HepG2 (cell line): ENCODE results near the gene FIGLA. TPM values are rescaled to one million over a fixed set of nuclear protein-coding genes. Genes with fewer than 3 reads are reported as not detected.

Source experiments
- ARNT ChIP-seq: fragments of 450-650 bp; IDR thresholded peaks from 2 replicates; pipeline ENCODE4 v1.6.1; 2017
- E2F1 ChIP-seq: sonication (generic); formaldehyde crosslinking; IDR thresholded peaks from 2 replicates; pipeline ENCODE4 v1.5.0; 2020; ENCODE audit warnings: missing genetic modification reagents
- ERF ChIP-seq: IDR thresholded peaks from 2 replicates; pipeline ENCODE4 v1.6.1; 2018; ENCODE audit warnings: missing biosample characterization, missing genetic modification reagents
- FOSL2 ChIP-seq: sonication (generic); formaldehyde crosslinking; IDR thresholded peaks from 2 replicates; pipeline ENCODE4 v1.4.0; 2020; ENCODE audit warnings: missing genetic modification reagents
- FOXK1 ChIP-seq: sonication (generic); formaldehyde crosslinking; IDR thresholded peaks from 2 replicates; pipeline ENCODE4 v1.4.0; 2020; ENCODE audit warnings: low read depth, missing genetic modification reagents, borderline replicate concordance
- HES4 ChIP-seq: sonication (generic); formaldehyde crosslinking; IDR thresholded peaks from 2 replicates; pipeline ENCODE4 v1.9.0; 2021; ENCODE audit warnings: mild to moderate bottlenecking, missing genetic modification reagents, borderline replicate concordance
- HMGA1 ChIP-seq: sonication (generic); formaldehyde crosslinking; conservative IDR thresholded peaks from 2 replicates; pipeline ENCODE4 v1.4.0; 2020; ENCODE audit warnings: missing genetic modification reagents
- HNF1B ChIP-seq: sonication (generic); formaldehyde crosslinking; IDR thresholded peaks from 2 replicates; pipeline ENCODE4 v1.5.1; 2020; ENCODE audit warnings: mild to moderate bottlenecking, moderate library complexity, missing genetic modification reagents
- ISX ChIP-seq: sonication (generic); formaldehyde crosslinking; conservative IDR thresholded peaks from 2 replicates; pipeline ENCODE4 v1.5.0; 2020; ENCODE audit warnings: missing genetic modification reagents
- MBD4 ChIP-seq: IDR thresholded peaks from 2 replicates; pipeline ENCODE4 v1.6.1; 2012; ENCODE audit warnings: low read length, inconsistent platforms, borderline replicate concordance
- NR2F1 ChIP-seq, 2 experiments: fragments of 450-650 bp in 1 of 2; formaldehyde crosslinking in 1 of 2; IDR thresholded peaks; 2 replicates each; pipeline versions ENCODE4 v1.5.0 to v1.6.1; 2016 to 2020; ENCODE audit warnings: mild to moderate bottlenecking in 1 of 2, missing compliant biosample characterization in 1 of 2, missing genetic modification reagents in 1 of 2, moderate library complexity in 1 of 2
- PRDM10 ChIP-seq: sonication (generic); formaldehyde crosslinking; IDR thresholded peaks from 2 replicates; pipeline ENCODE4 v1.4.0; 2020; ENCODE audit warnings: low read depth, missing genetic modification reagents
- RBM22 ChIP-seq: fragments of 200-400 bp; formaldehyde crosslinking; optimal IDR thresholded peaks from 2 replicates; pipeline ENCODE3; 2017; ENCODE audit warnings: mild to moderate bottlenecking, low read length, moderate library complexity
- TARDBP ChIP-seq: sonication (generic); formaldehyde crosslinking; IDR thresholded peaks from 2 replicates; pipeline ENCODE4 v1.8.0; 2022; ENCODE audit warnings: mild to moderate bottlenecking, missing genetic modification reagents
- TEAD3 ChIP-seq: optimal IDR thresholded peaks from 2 replicates; pipeline ENCODE3; 2016; ENCODE audit warnings: borderline replicate concordance
- ZBTB42 ChIP-seq: sonication (generic); formaldehyde crosslinking; IDR thresholded peaks from 2 replicates; pipeline ENCODE4 v1.5.0; 2020; ENCODE audit warnings: mild to moderate bottlenecking, missing genetic modification reagents
- ZNF205 ChIP-seq: IDR thresholded peaks from 2 replicates; pipeline ENCODE4 v1.6.1; 2018; ENCODE audit warnings: missing biosample characterization, missing genetic modification reagents
- ZNF431 ChIP-seq: sonication (generic); formaldehyde crosslinking; IDR thresholded peaks from 2 replicates; pipeline ENCODE4 v1.9.0; 2022; ENCODE audit warnings: missing genetic modification reagents, low read depth, mild to moderate bottlenecking, borderline replicate concordance
- ZNF691 ChIP-seq: sonication (generic); formaldehyde crosslinking; IDR thresholded peaks from 2 replicates; pipeline ENCODE4 v1.4.0; 2020; ENCODE audit warnings: missing genetic modification reagents, low read depth, mild to moderate bottlenecking, borderline replicate concordance
- ZSCAN20 ChIP-seq: sonication (generic); formaldehyde crosslinking; IDR thresholded peaks from 2 replicates; pipeline ENCODE4 v1.4.0; 2020; ENCODE audit warnings: missing genetic modification reagents, mild to moderate bottlenecking, borderline replicate concordance
- ZZZ3 ChIP-seq: sonication (generic); formaldehyde crosslinking; IDR thresholded peaks from 2 replicates; pipeline ENCODE4 v1.4.0; 2020; ENCODE audit warnings: missing genetic modification reagents, mild to moderate bottlenecking, borderline replicate concordance
- polyA plus RNA-seq, 8 experiments: library from polyadenylated mRNA; depleted of rRNA in 3 of 8; stranded (reverse) in 7 of 8; unstranded in 1 of 8; fragments of >200 nt; fragmentation: Illumina TruSeq in 4 of 8; extraction: Trizol in 4 of 8; gene quantifications; 2 replicates each; pipeline versions ENCODE4 v1.2.1 to v1.2.3, GENCODE V29; 2011 to 2016; ENCODE audit warnings: low read depth in 4 of 8, missing spikeins in 1 of 8, mixed read lengths in 1 of 8; ENCODE audit not compliant: insufficient read depth in 1 of 8
- total RNA-seq, 5 experiments: library from RNA; depleted of rRNA; stranded (reverse); fragments of >200 nt; fragmentation: Illumina TruSeq; extraction: Trizol; gene quantifications; 2 replicates each; pipeline ENCODE4 v1.2.3, GENCODE V29; 2016; ENCODE audit warnings: low read depth in 1 of 5

The FIGLA gene
- total and polyA plus RNA-seq, 2 of the 13 experiments (the other 11 are each of a cell fraction or from before 2014, with no cell fraction given), result not detected

- TF ChIP-seq HNF1B (peak; percentile 90), ZNF205 (peak; percentile 79; the same call in 1 of the 2 replicates), PRDM10 (peak; percentile 83), TARDBP (CRISPR knock-in tag) (peak; percentile 95), E2F1 (CRISPR knock-in tag) (no peak), ZBTB42 (CRISPR knock-in tag) (no peak), HES4 (CRISPR knock-in tag) (no peak), FOSL2 (CRISPR knock-in tag) (peak; percentile 63; the same call in 1 of the 2 replicates), ERF (CRISPR knock-in tag) (peak; percentile 74), ZSCAN20 (CRISPR knock-in tag) (no peak), ISX (CRISPR knock-in tag) (0 out of 2 replicates have a peak, but pooled peaks have one; percentile 39), MBD4 (peak; percentile 59; the same call in 1 of the 2 replicates), HMGA1 (no peak), FOXK1 (CRISPR knock-in tag) (peak; percentile 84; the same call in 1 of the 2 replicates), ZZZ3 (CRISPR knock-in tag) (no peak), ZNF431 (CRISPR knock-in tag) (0 out of 2 replicates have a peak, but pooled peaks have one; percentile 63), NR2F1 (CRISPR knock-in tag; IDR thresholded peaks at IDR 0.05) (peak; percentile 94 to 97), RBM22 (no peak), ARNT (no peak), TEAD3 (CRISPR knock-in tag) (peak; percentile 84), ZNF691 (CRISPR knock-in tag) (peak; percentile 53; the same call in 1 of the 2 replicates)
Measured at GRCh38 chr2:70807102-70807827, 16.8 kb upstream of the FIGLA start (continued).
